TTC549 (cell line): Measurements from ENCODE around the gene EPM2A.
"Not testable (repeated sequence)": the region's sequence is repeated elsewhere in the genome, so short reads cannot be mapped to it uniquely, and the experiment has no call there.

ENCODE experiments used
- FAIRE-seq: peaks from 2 replicates; lab custom pipeline; 2012; peaks lifted over from hg19 to GRCh38; lab: Jason Lieb, UNC

EPM2A gene

GRCh38 chr6:145735356-145736165 lies at the start of gene EPM2A:
Gene EPM2A (minus strand): TSS chr6:145735520. CDS start chr6:145735498, 22 bp downstream.
- peak; percentile 32 for FAIRE-seq

GRCh38 chr6:145784683-145785082 lies 49.4 kb upstream of the EPM2A start:
- FAIRE-seq = no peak

GRCh38 chr6:145783796-145784195 lies 48.5 kb upstream of the EPM2A start:
- FAIRE-seq = no peak

DNA sequence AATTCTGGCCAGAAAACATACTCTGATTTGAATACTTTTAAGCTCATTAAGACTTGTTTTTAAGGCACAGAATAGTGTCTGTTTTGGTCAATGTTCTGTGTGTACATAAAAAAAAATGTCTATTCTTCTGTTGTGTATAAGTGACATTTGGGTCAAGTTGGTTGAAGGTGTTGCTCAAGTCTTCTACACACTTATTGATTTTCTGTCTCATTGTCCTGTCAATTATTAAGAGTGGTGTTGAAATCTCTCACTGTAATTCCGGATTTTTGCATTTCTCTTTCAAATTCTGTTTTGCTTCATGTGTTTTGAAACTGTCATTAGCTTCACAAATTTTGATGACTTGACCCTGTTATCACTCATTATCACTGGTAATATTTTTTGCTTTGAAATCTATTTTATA lies 37.5 kb upstream of the EPM2A start:
- no peak for FAIRE-seq

DNA sequence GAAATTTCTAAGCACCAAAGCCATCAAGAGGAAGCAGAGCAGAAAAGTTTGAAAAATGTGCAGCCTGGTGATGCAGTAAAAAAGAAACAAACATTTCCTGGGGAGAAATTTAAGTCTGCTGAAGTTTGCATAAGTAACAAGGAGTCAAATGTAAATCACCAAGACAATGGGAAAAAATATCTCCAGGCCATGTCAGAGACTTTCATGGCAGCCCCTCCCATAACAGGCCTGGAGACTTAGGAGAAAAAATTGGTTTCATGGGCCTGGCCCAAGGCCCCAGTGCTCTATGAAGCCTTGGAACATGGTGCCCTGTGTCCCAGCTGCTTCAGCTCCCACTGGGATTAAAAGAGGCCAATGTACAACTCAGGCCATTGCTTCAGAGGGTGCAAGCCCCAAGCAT lies 30.1 kb upstream of the EPM2A start:
- FAIRE-seq = no peak

DNA sequence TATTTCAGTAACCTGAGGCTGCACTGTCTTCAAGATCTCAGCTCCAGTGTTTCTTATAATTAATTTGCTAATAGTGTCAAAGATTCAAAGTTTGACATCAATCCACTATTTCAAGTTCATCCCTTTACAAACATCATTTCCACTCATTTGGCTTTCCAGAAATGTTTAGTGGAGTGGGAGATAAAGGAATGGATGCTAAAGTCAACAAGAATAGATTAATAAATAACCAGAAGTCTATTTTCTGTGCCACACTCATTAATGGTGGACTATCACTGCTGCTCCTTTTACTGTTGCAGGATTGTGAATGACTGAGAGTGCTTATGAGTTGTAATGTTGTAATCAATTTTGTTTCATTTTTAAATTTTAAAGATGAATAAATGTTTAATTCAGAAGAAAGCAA lies 28.4 kb upstream of the EPM2A start:
- FAIRE-seq = no peak

DNA sequence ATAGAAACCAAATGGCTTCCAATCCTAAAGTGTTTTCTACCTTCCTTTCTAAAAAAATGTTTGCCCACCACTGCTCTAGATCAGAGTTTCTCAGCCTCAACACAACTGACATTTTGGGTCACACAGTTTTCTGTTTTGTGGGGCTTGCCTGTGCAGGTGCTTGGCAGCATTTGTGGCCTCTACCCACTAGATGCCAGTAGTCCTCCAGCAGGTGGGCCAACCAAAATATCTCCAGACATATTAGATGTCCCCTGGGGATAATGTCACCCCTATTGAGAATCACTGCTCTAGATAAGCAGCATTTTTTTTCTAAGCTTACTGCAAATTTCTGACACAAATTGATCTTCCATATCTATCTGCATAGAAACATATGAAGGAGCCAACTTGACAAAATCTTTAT lies 26.3 kb upstream of the EPM2A start:
- FAIRE-seq = no peak

- no peak for FAIRE-seq
Measured at GRCh38 chr6:145758113-145758512, 22.8 kb upstream of the EPM2A start.

DNA sequence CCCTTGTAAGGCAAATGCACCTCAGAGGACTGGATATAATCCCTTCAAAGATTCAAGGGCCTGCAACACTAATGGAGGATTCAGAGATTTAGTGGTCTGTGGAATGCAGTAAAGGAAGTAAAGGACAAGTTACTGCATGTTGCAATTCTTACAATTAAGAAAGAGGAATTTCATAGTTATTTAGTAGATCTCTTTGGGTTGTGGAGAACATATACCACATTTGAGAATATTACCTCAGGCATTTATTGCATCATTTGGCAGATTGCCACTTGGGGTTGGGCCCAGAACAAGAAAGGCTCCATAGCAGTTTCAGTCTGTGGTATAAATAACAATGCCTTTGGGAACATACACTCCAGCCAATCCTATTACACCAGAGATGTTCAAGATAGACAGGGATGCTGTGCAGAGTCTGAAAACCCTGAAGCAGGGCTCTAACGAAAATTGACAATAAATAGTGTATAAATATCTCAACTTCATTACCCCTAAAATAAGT lies 20.9 kb upstream of the EPM2A start:
- FAIRE-seq = no peak

DNA sequence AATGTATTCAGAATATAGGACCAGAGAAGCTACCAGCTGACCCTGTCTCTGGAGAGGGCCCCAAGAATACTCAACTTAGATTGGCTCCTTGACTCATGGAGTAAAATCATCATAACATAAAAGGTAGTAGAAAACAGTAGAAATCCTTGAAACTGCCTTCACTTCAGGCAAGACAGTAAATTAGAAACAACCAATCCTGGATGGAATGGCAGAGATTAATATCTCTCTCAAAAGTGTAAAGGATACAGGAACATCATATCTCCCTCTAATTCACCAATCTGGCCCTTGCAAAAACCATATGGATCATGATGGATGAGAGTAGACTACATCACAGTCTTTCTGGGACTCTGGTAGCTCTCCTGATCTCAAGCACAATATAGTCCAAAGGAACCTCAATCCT lies 20.4 kb upstream of the EPM2A start:
- FAIRE-seq = no peak

DNA sequence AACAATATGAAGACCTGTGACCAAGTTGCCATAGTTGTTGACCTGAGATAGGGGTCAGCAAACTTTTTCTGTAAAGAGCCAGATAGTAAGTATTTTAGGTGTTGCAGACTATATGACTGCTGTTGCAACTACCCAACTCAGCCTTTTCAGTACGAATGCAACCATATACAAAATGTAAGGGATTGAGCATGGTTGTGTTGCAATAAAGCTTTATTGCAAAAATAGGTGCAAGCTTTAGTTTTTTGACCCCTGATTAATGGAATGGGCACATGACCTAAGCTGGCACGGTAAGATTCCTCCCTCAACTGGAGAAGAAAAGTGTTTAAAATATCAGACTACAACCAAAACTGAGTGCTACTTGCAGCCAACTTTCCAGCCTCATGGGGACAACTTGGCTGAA lies 17.3 kb upstream of the EPM2A start:
- FAIRE-seq = no peak

DNA sequence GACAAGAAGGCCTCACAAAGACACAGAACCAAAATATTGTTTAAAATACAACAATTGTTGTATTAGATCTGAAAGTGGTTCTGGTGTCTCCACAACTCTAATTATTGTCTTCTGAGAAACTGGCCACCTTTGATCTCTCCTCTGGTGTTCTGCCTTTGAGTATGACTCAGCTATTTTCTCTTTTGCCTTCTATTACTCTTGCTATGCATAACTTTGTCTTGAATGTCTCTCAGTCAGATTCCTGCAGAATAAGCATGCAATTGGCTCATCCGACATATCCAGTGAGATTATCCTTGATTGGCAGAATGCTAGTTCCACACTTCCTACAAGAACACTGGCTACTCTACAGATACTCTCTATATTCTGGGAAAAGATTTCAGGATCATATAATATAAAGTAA lies 14.3 kb upstream of the EPM2A start:
- no peak for FAIRE-seq

GRCh38 chr6:145745861-145746260 lies 10.5 kb upstream of the EPM2A start:
- FAIRE-seq = no peak

DNA sequence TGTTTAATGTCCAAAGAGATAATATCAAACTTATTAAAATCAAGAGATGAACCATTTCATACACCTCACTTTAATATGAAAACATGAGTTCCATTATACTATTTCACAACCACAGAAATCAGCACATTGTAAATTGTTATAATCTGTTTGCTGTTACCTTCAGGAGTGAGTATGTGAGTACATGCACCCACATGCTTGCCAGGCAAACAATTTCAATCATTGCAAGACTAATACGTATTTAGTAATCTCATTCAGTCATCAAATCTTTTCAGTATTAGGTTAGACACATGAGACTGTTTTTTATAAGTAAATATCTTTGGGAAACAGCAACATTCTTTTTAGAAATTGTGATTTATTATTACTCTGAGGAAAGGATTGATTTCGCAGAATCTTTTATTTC lies 9.3 kb upstream of the EPM2A start:
- FAIRE-seq = no peak

- FAIRE-seq = no peak
Measured at GRCh38 chr6:145743332-145743731, 8.0 kb upstream of the EPM2A start.

DNA sequence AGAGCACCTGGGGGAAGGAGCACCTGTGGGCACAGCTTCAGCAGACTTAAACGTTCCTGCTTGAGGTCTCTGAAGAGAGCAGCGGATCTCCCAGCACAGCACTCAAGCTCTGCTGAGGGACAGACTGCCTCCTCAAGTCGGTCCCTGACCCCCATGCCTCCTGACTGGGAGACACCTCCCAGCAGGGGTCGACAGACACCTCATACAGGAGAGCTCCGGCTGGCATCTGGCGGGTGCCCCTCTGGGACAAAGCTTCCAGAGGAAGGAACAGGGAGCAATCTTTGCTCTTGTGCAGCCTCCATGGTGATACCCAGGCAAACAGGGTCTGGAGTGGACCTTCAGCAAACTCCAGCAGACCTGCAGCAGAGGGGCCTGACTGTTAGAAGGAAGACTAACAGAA lies 7.2 kb upstream of the EPM2A start:
- FAIRE-seq = not testable (repeated sequence)

DNA sequence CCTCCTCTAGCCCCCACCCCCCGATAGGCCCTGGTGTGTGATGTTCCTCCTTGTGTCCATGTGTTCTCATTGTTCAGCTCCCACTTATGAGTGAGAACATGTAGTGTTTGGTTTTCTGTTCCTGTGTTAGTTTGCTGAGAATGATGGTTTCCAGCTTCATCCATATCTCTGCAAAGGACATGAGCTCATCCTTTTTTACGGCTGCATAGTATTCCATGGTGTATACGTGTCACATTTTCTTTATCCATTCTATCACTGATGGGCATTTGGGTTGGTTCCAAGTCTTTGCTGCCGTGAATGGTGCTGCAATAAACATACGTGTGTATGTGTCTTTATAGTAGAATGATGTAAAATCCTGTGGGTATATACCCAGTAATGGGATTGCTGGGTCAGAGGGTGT lies 4.4 kb upstream of the EPM2A start:
- FAIRE-seq = not testable (repeated sequence)

DNA sequence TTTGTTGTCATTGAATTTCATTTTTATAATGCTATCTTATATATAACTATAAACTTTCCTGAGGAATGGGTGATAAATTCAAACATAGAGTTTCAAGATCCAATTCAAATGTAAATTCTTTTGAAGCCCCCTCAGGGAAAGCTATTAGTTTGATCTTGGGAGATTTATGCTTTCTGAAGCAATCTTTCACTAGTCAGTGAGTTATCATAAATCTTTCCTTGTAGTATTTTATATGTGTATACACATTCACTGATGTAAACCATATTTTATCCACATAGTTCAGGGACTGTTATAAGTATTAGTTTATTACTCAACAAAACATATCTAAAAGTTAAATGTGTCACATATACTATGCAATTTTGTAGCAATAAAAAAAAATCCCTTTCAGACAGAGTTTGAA lies 2.9 kb upstream of the EPM2A start:
- no peak for FAIRE-seq

DNA sequence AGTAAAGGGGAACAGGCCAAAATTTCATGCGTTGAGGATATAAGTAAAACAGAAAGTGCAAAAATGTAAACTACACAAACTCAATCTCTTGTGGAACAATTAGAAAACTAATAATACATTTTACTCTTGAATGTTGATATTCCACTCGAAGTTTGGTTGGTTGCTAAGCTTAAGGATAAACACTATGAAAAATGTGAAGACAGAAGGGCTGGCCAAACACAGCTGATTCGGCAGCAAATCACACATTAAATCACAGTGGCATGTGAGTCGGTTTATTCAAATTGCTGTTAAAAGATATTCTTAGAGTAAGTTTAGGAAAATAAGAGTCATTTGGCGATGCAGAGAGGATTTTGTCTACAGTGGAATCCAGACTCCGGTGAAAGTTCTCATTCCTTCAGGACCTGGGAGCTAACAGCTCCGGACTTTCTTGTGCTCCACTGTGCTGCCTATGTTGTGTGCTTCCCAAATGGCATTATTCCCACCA lies 1.4 kb upstream of the EPM2A start:
- no peak for FAIRE-seq

DNA sequence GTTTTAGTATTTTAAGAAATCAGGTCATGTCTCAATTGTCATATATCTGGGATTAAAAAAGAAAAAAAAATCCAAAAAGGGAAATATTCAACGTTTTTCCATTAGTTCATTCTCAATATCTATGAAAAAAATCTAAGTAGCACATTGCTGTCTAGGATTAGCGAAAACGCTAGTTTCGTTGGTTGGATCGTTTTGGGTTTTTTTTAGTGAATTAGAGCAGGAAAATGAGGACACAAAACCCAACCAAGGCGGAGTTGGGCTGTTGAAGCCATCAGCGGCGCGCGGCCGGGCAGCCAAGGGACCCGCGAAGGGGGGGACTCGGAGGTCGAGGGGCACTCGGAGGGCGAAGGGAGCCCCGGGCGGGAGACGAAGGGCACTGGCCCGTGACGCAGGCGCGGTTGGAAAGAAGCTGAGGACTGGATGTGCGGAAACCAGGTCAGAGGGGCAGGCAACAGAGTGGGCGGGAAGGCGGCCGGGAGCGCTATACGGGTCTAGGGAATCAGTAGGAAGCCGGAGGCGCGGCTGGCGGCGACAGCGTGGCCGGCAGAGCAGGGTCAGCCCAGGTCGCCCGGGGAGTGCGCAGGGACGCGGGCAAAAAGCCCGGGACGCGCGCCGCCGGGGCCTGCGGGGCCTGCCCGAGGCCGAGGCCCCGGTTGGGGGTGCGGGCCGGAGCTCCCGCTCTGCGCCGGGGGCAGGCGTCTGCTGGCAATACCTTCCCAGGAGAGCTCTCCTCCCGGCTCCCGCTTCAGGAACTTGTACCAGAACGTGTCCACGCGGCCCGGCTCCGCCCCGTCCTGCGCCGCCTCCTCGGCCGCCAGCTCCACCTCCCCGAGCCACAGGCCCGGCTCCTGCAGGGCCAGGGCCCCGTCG lies 599 bp downstream of the EPM2A start:
- FAIRE-seq = no peak

- no peak for FAIRE-seq
Measured at GRCh38 chr6:145733810-145734209, 1.5 kb downstream of the EPM2A start.

DNA sequence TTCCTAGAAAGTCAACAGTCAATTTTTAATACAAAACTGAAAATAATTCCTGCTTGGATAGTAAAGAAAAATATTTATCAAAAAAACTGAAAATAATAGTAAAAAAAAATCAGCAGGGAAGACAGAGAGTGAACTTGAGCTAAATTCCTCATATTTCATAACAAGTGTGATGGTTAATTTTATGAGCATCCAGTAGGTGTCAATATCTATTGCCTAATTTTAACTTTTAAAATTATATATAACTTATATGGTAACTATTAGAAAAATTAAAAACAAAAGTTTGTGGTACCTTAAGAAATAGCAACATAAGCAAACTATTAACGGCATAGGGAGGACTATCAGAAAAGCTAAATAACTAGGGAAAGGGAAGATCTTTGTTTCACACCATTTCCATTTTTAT lies 2.1 kb downstream of the EPM2A start:
- peak; percentile 11 for FAIRE-seq

DNA sequence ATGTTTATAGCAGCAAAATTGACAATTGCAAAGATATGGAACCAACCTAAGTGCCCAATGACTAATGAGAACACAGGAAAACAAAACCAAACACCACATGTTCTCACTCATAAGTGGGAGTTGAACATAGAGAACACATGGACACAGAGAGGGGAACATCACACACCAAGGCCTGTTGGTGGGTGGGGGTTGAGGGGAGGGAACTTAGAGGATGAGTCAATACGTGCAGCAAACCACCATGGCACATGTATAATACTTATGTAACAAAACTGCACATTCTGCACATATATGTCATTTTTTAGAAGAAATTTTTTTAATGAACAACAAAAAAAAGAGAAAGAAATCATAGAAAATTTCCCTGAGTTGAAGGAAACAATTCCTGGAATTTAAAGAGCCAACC lies 3.9 kb downstream of the EPM2A start:
- FAIRE-seq = no peak
